Raji (cell line): ENCODE data around the gene KCNK1.

Experiments
- POLR2A ChIP-seq: IDR thresholded peaks from 2 replicates; pipeline ENCODE4 v1.6.1; 2011; ENCODE audit warnings: low read depth, low read length, control low read depth; ENCODE audit not compliant: insufficient read depth

KCNK1 gene

DNA sequence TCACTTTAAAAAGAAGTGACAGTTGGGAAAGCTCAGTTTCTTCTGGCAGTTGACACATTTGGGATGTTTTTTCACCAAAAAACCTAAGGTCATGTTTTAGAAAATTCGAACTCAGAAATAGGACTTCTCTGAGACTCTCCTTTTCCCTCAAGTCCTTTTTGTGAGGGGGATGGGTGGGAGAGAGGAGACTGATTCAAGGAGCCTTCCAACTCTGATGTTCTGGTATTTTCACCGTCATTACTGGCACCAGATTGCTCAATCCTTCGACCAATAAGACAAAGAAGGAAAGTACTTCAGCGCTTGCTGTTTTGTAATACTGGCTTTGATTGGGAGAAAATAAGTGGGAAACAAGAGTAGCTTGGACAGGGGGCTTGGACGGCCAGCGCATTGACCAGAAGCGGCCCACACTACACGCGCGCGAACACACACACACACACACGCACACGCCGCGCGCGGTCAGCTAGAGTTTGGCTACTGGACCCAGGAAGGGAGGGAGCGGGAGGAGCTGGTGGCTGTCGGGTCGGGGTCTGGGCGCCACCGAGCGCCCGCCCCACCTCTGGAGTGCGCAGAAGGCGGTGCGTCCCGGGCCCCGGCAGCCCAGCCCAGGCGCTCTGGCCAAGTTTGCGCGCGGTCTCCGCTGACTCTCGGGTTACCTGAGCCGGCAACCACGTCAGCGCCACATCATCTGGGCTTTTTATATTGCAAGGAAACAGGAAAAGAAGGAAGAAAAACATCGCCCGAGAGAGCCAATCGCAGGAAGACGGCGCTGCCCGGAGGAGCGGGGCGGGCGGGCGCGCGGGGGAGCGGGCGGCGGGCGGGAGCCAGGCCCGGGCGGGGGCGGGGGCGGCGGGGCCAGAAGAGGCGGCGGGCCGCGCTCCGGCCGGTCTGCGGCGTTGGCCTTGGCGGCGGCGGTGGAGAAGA is at the start of gene KCNK1:
Gene KCNK1 (plus strand): TSS at position 855 of the 921 bp plus-strand sequence. CDS start 66 bp downstream, at position 921.
- TF ChIP-seq POLR2A, result no peak

DNA sequence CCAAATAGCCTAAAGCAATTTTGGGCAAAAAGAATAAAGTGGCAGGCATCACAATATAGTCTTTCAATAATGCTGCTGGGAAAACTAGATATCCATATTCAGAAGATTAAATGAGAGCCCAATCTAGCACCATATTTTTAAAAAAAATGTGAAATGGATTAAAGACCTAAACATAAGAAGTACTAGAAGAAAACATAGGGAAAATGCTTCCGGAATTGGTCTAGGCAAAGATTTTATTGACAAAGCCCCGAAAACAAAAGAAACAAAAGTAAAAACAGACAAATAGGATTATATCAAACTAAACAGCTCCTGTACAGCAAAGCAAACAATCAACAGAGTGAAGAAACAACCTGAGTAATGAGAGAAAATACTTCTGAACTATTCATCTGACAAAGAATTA is 48.6 kb upstream of the KCNK1 start:
- TF ChIP-seq POLR2A, result no peak

DNA sequence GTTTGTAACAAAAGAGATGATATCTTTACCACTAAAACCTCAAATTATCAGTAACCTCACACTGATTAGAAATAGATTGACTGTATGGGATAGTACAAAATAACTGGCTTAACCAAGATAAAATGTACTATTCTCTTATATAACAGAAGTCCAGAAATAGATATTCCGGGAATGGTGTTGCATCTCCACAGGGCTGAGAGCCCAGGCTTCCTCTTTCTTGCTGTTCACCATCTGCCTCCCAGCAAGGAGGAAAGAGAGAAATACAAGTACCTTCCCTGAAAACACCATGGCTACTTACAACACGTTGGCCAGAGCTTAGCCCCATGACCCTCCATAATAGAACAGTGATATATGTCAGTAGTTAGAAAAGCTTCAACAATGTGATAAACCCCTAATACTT is 47.0 kb upstream of the KCNK1 start:
- no peak for TF ChIP-seq POLR2A

DNA sequence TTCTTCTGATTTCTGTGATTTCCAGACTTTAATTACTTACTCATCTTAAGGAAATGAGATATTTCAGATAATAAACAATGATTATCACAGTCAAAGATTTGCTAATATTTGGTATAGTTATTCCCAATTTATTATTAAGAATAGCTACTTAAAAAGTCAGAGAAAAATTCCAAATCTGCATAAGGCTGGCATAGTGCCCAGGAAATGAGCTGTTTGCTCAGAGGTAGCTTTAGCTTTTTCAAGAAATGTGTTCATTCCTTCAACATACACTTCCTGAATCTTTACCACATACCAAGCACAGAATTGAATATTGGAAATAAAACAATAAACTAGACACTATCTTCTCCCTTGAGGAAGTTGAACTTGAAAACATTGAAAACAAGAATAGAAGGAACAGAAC is 44.3 kb upstream of the KCNK1 start:
- TF ChIP-seq POLR2A, result no peak

DNA sequence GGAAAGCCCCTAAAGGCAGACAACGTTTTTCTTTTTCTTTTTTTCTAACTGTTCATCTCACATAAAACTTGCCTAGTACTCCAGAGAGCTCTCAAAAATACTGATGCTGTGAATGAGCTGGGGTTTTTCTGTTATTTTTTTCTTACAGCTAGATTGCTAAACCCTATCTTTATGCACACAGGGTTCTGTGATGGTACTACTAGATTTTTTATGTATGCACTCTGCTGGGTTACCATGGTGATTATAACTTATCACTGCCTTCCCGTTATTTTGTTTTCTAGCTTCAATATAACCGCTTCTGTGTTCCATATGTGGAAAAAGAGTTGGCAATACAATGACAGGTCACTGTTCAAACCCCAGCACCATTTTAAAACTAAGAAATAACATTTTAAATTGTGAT is 43.7 kb upstream of the KCNK1 start:
- TF ChIP-seq POLR2A, result no peak

DNA sequence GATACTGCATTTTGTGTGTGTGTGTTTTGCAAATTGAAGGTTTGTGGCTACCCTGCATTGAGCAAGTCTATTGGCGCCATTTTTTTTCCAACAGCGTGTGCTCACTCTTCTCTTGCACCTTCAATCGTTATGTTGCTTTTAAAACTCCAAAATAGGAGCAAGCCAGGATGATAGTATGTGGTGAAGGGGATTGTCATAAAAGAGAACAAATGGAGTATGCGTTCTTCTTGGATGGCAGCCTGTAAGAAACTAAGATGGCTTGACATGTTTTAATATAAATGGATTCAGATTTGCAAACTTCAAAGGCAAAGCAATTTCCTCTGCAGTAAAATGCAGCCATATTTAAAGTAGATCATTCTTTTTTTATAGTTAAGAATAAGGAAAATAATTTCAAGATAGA is 43.2 kb upstream of the KCNK1 start:
- no peak for TF ChIP-seq POLR2A

DNA sequence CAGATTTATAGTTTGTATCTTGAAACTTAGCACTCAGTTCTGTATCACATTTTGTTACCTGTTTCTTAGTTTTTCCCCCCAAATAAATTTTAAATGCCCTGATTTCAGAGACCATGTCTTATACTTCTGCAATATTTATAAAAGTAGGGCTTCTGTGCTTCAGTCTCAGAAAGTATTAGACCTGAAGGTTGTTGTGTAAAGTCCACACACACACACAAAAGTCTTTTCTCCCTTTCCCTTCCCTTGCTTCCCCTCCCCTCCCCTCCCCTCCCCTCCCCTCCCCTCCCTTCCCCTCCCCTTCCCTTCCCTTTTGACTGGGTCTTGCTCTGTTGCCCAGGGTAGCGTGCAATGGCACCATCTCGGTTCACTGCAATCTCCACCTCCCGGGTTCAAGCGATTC is 41.0 kb upstream of the KCNK1 start:
- no peak for TF ChIP-seq POLR2A

DNA sequence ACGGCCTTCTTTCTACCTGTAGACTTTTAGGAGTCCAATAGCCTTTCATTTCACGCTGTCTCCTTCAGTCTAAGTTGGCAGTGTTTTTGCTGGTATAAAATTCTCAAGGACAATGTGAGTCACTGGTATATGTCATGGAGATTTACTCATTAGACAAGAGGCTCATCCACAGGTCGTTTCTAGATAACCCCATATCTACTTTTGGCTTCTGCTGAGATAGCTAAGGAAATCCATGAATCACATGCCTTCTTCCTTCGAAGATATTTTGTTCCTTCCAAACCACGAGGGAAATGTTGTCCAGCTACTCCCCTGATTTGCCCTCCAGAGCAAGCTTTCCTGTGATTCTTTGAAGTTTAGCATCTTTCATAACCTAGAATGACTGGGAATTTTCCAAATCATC is 38.5 kb upstream of the KCNK1 start:
- no peak for TF ChIP-seq POLR2A

DNA sequence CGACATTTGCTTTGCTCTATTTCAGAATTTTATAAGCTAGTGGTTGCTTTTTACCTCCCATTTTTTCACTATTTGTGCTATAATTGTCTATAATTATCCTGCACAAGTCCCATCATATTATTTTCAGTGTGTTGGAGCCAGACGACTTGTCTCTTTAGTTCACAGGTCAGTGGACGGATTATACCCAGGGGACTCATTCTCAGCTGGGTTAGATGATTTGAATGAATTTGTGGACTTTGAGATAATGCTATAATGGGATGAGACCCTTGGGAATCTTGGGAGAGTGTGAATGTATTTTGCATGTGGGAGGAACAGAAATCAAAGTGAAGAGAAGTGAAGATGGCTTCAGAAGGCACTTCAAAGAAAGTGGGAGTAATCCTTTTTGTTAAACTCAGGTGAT is 31.5 kb upstream of the KCNK1 start:
- no peak for TF ChIP-seq POLR2A

DNA sequence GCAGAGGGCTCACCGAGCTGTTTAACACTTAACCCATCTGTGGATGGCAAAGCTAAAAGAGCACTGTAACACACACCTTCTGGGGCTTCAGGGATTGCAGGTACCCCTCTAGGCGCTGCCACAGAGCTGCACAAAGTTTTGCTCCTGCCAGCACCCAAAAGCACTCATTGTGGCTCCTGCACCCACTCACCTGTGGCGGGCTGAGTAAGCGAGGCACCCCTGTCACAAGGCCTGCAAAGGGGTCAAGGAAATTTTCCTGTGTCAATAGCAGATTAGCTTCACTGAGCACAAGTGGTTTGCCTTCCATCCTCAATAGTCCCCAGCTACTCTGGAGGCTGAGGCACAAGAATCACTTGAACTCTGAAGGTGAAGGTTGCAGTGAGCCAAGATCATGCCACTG is 29.5 kb upstream of the KCNK1 start:
- no peak for TF ChIP-seq POLR2A

DNA sequence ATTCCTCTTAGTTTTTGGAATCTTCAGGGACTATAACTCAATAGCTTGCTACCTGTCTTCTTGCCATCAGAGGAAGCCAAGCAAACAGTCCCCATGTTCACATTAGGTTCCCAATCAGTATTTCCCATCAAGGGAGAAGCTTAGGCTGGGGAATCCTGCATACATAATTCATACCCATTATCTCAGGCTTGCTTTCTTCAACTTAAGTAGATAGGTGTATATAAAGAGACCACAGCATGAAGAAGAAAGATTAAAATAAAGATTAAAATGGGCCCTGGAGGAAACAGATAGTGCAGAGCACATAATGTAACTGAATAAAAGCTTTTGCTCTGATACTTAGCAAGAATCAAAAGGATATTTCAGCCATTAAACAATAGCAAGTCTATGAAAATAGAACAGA is 29.0 kb upstream of the KCNK1 start:
- no peak for TF ChIP-seq POLR2A

DNA sequence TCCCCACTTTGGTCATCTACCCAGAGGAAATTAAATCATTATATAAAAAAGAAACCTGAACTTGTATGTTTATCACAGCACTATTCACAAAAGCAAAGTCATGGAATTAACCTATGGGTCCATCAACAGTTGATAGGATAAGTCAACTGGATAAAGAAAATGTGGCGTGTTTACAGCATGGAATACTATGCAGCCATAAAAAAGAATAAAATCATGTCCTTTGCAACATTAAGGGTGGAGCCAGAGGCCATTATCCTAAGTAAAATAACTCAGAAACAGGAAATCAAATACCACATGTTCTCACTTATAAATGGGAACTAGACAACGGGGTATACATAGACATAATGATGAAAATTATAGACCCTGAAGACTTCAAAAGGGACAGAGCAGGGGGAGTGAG is 27.6 kb upstream of the KCNK1 start:
- no peak for TF ChIP-seq POLR2A

DNA sequence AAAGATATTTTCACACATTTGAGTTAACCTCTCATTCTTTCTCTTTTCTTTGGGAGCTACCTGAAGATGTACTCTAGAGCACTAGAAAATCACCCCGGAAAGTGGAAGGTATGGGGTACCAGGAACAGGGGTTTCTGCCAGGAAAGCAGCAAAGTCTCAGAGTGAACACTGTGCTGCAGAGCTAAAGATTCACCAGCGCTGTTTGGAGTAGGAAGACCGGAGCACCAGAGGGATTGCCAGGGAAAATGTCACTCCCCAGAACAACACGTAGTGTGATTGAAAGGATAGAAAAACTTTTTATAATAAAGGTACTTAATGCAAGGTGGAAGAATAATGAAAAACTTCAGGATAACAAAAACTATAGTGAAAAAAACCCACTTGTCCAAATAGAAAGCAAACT is 26.7 kb upstream of the KCNK1 start:
- no peak for TF ChIP-seq POLR2A

DNA sequence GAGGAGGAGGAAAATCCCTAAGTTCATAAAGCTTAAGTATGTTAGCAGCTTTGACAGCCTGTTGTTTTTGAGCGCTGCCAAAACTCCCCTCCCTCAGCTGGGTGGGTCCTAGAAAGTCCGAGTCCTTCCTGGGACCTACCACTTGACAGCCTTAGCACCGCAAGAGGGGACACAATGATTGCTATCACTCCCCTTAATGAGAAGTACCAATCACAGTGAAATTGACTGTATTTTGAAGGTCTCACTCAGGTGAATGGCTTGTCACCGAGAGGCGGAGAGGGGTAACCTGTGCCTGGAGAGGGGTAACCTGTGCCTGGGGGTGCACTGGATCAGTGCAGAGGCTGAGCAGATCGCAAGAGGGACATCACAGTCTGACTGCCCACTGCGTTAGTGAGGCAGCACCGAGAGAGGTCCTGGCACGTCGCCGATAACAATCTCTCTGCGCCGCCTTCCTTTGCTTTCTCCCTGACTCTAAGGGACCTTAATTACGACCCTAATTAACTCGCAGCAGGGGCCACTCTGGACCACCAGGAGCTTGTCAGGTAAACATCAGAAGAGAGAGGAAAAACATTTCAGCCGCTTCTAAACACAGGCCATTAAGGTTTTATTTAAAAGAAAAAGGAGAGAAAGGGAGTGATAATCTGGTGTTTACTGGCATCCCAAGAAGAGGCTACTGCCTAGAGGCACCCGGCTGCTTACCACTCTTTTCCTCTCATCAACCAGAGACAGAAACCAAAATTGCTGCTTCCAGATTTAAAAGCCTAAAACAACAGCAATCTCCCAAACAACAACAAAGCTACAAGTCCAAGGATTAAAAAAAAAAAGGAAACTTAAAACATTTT is 25.7 kb upstream of the KCNK1 start:
- no peak for TF ChIP-seq POLR2A

DNA sequence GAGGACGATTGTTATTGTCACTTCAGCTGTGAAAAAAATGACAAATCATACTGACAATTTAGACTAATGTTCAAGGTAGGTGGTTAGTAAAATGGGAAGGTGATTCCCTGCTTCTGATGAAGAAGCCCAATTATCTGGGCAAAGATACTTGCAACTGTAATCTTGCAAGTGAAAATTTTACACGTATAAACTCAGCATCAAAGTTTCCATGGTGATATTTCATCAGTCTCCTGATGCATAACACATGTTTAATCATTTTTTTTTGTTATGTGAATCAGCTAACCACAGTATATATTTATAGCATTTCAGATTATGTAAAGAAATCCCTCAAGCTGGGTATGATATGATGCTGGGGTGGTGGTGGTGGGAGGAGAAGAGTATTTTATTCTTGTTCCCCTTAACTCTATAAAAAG is 16.4 kb upstream of the KCNK1 start:
- no peak for TF ChIP-seq POLR2A
